H1 (cell line): ENCODE results near the gene CEND1. TPM values are rescaled to one million over a fixed set of nuclear protein-coding genes. Genes with fewer than 3 reads are reported as not detected.

Source experiments
- CTCF ChIA-PET: fragments of 300-600 bp; sonication (Branson Sonifier 250); formaldehyde crosslinking; loops from one replicate; lab custom pipeline; 2021; ENCODE audit not compliant: partially characterized antibody; lab: Charles Lee
- POLR2A ChIA-PET: fragments of 300-600 bp; sonication (Branson Sonifier 250); formaldehyde crosslinking; loops from one replicate; lab custom pipeline; 2021; ENCODE audit warnings: inconsistent platforms; ENCODE audit not compliant: partially characterized antibody; lab: Charles Lee
- DNase-seq, 2 experiments: peaks; one replicate each; pipeline versions ENCODE4 v3.0.0 to v3.0.0-alpha.2; 2010 to 2022; ENCODE audit warnings: low spot score in 2 of 2, low read depth in 1 of 2, mixed read lengths in 1 of 2
- FAIRE-seq: peaks from 2 replicates; lab custom pipeline; 2011; peaks lifted over from hg19 to GRCh38; lab: Jason Lieb, UNC
- H2AFZ ChIP-seq: 2 replicates; pipeline ENCODE4 v1.8.1; 2012; ENCODE audit warnings: low read length, inconsistent platforms
- H2AK5ac ChIP-seq: 2 replicates; pipeline ENCODE4 v1.6.1; 2013; ENCODE audit warnings: low read depth, low read length
- H2BK120ac ChIP-seq: replicated peaks from 2 replicates; pipeline ENCODE3; 2013; ENCODE audit warnings: low read depth, low read length, inconsistent platforms
- H2BK12ac ChIP-seq: 2 replicates; pipeline ENCODE4 v1.6.1; 2013; ENCODE audit warnings: low read depth, low read length
- H2BK15ac ChIP-seq: 2 replicates; pipeline ENCODE4 v1.6.1; 2013; ENCODE audit warnings: low read length
- H2BK20ac ChIP-seq: 2 replicates; pipeline ENCODE4 v1.6.1; 2013; ENCODE audit warnings: low read length
- H2BK5ac ChIP-seq: 2 replicates; pipeline ENCODE4 v1.6.1; 2013; ENCODE audit warnings: low read depth, low read length
- H3K14ac ChIP-seq: 2 replicates; pipeline ENCODE4 v1.6.1; 2013; ENCODE audit warnings: inconsistent platforms; ENCODE audit not compliant: insufficient read length
- H3K18ac ChIP-seq: 2 replicates; pipeline ENCODE4 v1.6.1; 2013; ENCODE audit warnings: low read length; ENCODE audit errors: extremely low read depth
- H3K23ac ChIP-seq: 2 replicates; pipeline ENCODE4 v1.6.1; 2013; ENCODE audit warnings: inconsistent platforms; ENCODE audit not compliant: insufficient read length
- H3K23me2 ChIP-seq: 2 replicates; pipeline ENCODE4 v1.6.1; 2013; ENCODE audit warnings: low read depth, low read length
- H3K27ac ChIP-seq: 2 replicates; pipeline ENCODE4 v1.6.1; 2011; ENCODE audit warnings: low read depth, low read length, inconsistent platforms
- H3K27me3 ChIP-seq, 4 experiments: replicated peaks in 1 of 4; 1 replicate in 1 of 4; 2 replicates in 3 of 4; pipeline versions ENCODE4 v1.6.1 to v1.8.1; 2011 to 2013; ENCODE audit warnings: low read length in 3 of 4, mild to moderate bottlenecking in 3 of 4, inconsistent platforms in 2 of 4, mixed read lengths in 2 of 4, moderate library complexity in 1 of 4; ENCODE audit not compliant: control insufficient read depth in 3 of 4, insufficient read depth in 3 of 4; ENCODE audit errors: extremely low read depth in 1 of 4
- H3K36me3 ChIP-seq, 4 experiments: 2 replicates each; pipeline versions ENCODE4 v1.6.1 to v1.8.1; 2011 to 2013; ENCODE audit warnings: mild to moderate bottlenecking in 4 of 4, low read length in 3 of 4, moderate library complexity in 2 of 4, control low read depth in 1 of 4, inconsistent platforms in 1 of 4; ENCODE audit not compliant: insufficient read depth in 4 of 4, control insufficient read depth in 2 of 4
- H3K4ac ChIP-seq: replicated peaks from 2 replicates; pipeline ENCODE3; 2013; ENCODE audit warnings: low read length, low read depth, mixed read lengths, inconsistent platforms; ENCODE audit not compliant: insufficient read length
- H3K4me1 ChIP-seq, 4 experiments: replicated peaks in 1 of 4; 1 replicate in 1 of 4; 2 replicates in 3 of 4; pipeline versions ENCODE4 v1.6.1 to v1.8.1; 2011 to 2013; ENCODE audit warnings: low read length in 3 of 4, inconsistent platforms in 2 of 4, mixed read lengths in 1 of 4; ENCODE audit not compliant: insufficient read depth in 4 of 4, control insufficient read depth in 3 of 4
- H3K4me2 ChIP-seq, 2 experiments: 2 replicates each; pipeline versions ENCODE4 v1.6.1 to v1.8.1; 2011 to 2013; ENCODE audit warnings: low read depth in 2 of 2, low read length in 2 of 2, control low read depth in 1 of 2, inconsistent platforms in 1 of 2, mild to moderate bottlenecking in 1 of 2; ENCODE audit not compliant: insufficient read depth in 1 of 2
- H3K4me3 ChIP-seq, 4 experiments: fragments of 200-600, 300-600 bp in 1 of 4; sonication (generic), shearing (Covaris generic), sonication (Bioruptor Twin) in 1 of 4; 2 replicates each; pipeline versions ENCODE4 v1.5.1 to v1.8.1; 2011 to 2016; ENCODE audit warnings: low read length in 4 of 4, low read depth in 3 of 4, control low read depth in 2 of 4, inconsistent platforms in 2 of 4, mild to moderate bottlenecking in 2 of 4, mixed read lengths in 1 of 4, moderate library complexity in 1 of 4; ENCODE audit not compliant: insufficient read depth in 2 of 4; ENCODE audit errors: extremely low read depth in 1 of 4
- H3K56ac ChIP-seq: replicated peaks from 2 replicates; pipeline ENCODE3; 2013; ENCODE audit warnings: low read depth, mild to moderate bottlenecking, mixed read lengths, low read length, inconsistent platforms; ENCODE audit not compliant: insufficient read length
- H3K79me1 ChIP-seq: 2 replicates; pipeline ENCODE4 v1.6.1; 2013; ENCODE audit warnings: low read depth, low read length, control low read depth
- H3K79me2 ChIP-seq, 2 experiments: 2 replicates each; pipeline versions ENCODE4 v1.6.1 to v1.8.1; 2012 to 2013; ENCODE audit warnings: low read length in 2 of 2, mild to moderate bottlenecking in 2 of 2, inconsistent platforms in 1 of 2; ENCODE audit not compliant: insufficient read depth in 2 of 2, control insufficient read depth in 1 of 2
- H3K9ac ChIP-seq, 4 experiments: replicated peaks in 1 of 4; 1 replicate in 1 of 4; 2 replicates in 3 of 4; pipeline versions ENCODE4 v1.6.1 to v1.8.1; 2011 to 2013; ENCODE audit warnings: low read depth in 3 of 4, low read length in 3 of 4, control low read depth in 2 of 4, mild to moderate bottlenecking in 2 of 4, moderate library complexity in 2 of 4, inconsistent platforms in 1 of 4; ENCODE audit errors: extremely low read depth in 1 of 4
- H3K9me3 ChIP-seq, 2 experiments: 2 replicates each; pipeline versions ENCODE4 v1.6.1 to v1.8.1; 2012 to 2013; ENCODE audit warnings: mild to moderate bottlenecking in 2 of 2, moderate library complexity in 2 of 2, control low read depth in 1 of 2, inconsistent platforms in 1 of 2, low read depth in 1 of 2, low read length in 1 of 2, mixed read lengths in 1 of 2; ENCODE audit not compliant: insufficient read depth in 2 of 2
- H4K20me1 ChIP-seq, 2 experiments: replicated peaks in 1 of 2; 2 replicates each; pipeline versions ENCODE3 to v1.8.1; 2011 to 2013; ENCODE audit warnings: inconsistent platforms in 2 of 2, low read length in 2 of 2, mild to moderate bottlenecking in 1 of 2; ENCODE audit not compliant: insufficient read depth in 2 of 2, control insufficient read depth in 1 of 2
- H4K5ac ChIP-seq: 2 replicates; pipeline ENCODE4 v1.6.1; 2013; ENCODE audit warnings: low read length, low read depth, mixed read lengths, inconsistent platforms; ENCODE audit not compliant: insufficient read length
- H4K8ac ChIP-seq: 2 replicates; pipeline ENCODE4 v1.8.0; 2013; ENCODE audit warnings: mild to moderate bottlenecking, moderate library complexity, low read length, inconsistent platforms; ENCODE audit not compliant: insufficient read depth; ENCODE audit errors: extremely low read depth
- H4K91ac ChIP-seq: replicated peaks from 2 replicates; pipeline ENCODE3; 2013; ENCODE audit warnings: low read length, mixed read lengths, inconsistent platforms; ENCODE audit not compliant: insufficient read length
- ASH2L ChIP-seq: fragments of 200-600, 300-600 bp; sonication (generic); IDR thresholded peaks from one replicate; pipeline ENCODE4 v1.7.1; 2017; ENCODE audit warnings: low read length
- GTF2F1 ChIP-seq: IDR thresholded peaks from 2 replicates; pipeline ENCODE4 v1.6.1; 2012; ENCODE audit warnings: low read depth, low read length, improper control_type of control experiment, borderline replicate concordance
- POU5F1 ChIP-seq: IDR thresholded peaks from 2 replicates; pipeline ENCODE4 v1.6.1; 2011; ENCODE audit warnings: low read depth, mild to moderate bottlenecking, low read length, moderate library complexity
- WGBS, 2 experiments: shearing (Covaris generic) in 1 of 2; methylation state at CpG; one replicate each; pipeline versions ENCODE4 v1.1.6 to v1.1.7; 2013 to 2015; ENCODE audit warnings: low lambda C conversion rate in 2 of 2, mixed read lengths in 2 of 2, inconsistent platforms in 1 of 2, low coverage in 1 of 2, missing lambda C conversion rate in 1 of 2; ENCODE audit not compliant: insufficient replicate concordance in 2 of 2, insufficient coverage in 1 of 2, insufficient read length in 1 of 2; ENCODE audit errors: extremely low coverage in 1 of 2, missing lambda C conversion rate in 1 of 2; 5-methylcytosine and 5-hydroxymethylcytosine counted together
- polyA plus RNA-seq, 7 experiments: library from polyadenylated mRNA; depleted of rRNA in 3 of 7; stranded (reverse) in 5 of 7; unstranded in 2 of 7; fragments of >200 nt in 5 of 7; fragments of 200-250 nt in 2 of 7; gene quantifications; 1 replicate in 5 of 7; 2 replicates in 1 of 7; 4 replicates in 1 of 7; pipeline versions ENCODE4 v1.2.1 to v1.2.3, GENCODE V29; 2011 to 2013; ENCODE audit warnings: missing spikeins in 2 of 7, mixed read lengths in 2 of 7
- total RNA-seq: library from RNA; stranded (reverse); fragmentation: NEBNext Ultra II Directional; extraction: Animal tissue kit (Norgen Biotek cat#: 25700); gene quantifications from 2 replicates; pipeline ENCODE4 v1.2.1, GENCODE V29; 2021

The CEND1 gene
- total and polyA plus RNA-seq, 2 of the 8 experiments (the other 6 are each of a cell fraction or from before 2014, with no cell fraction given) = 0.82 to 5.0 TPM

GRCh38 chr11:779955-780532, 9.8 kb downstream of the CEND1 start:
- no peak overlapping the region for H3K18ac ChIP-seq
- CTCF ChIA-PET = interaction anchor here (1.9 kb wide), 1 partner anchor 56 kb away, joined by 6 read pairs; no protein-coding TSS in a partner anchor
- no peak overlapping the region for H3K56ac ChIP-seq
- H3K79me2 ChIP-seq = peaks cover 6 to 18% of the 10 kb centered on the region in 2 experiments; a peak in 3 of 4 replicates
- H4K5ac ChIP-seq = no peak overlapping the region
- no peak overlapping the region for H3K4ac ChIP-seq
- no peak overlapping the region for H3K27ac ChIP-seq
- no peak overlapping the region for H3K4me3 ChIP-seq
- no peak for TF ChIP-seq ASH2L
- no peak for TF ChIP-seq POU5F1
- TF ChIP-seq GTF2F1 = no peak
- peaks cover 0 to 3% (median 0%) of the 10 kb centered on the region in 4 experiments; a peak in 2 of 8 replicates for H3K36me3 ChIP-seq
- no peak overlapping the region for H2BK12ac ChIP-seq
- FAIRE-seq (no peak), DNase-seq (no peak)
- 0 out of 2 replicates have a peak, but pooled peaks cover 3% of the 10 kb centered on the region for H3K79me1 ChIP-seq
- H2BK20ac ChIP-seq = no peak overlapping the region
- H3K27me3 ChIP-seq = no peaks in the 10 kb centered on the region; a peak in 1 of 7 replicates
- no peak overlapping the region for H2AK5ac ChIP-seq
- peaks cover 7 to 20% of the 10 kb centered on the region in 2 experiments for H4K20me1 ChIP-seq
- H3K4me1 ChIP-seq = peaks cover 3 to 28% (median 18%) of the 10 kb centered on the region in 4 experiments
- no peaks in the 10 kb centered on the region for H3K9me3 ChIP-seq
- 94% methylated on average over 14 of the region's 16 CpGs; no CpG with 5 or more reads in 1 of the 2 experiments for WGBS, 2 experiments
- no peak overlapping the region for H2BK15ac ChIP-seq
- peaks cover 13% of the 10 kb centered on the region; the same call in 1 of the 2 replicates for H3K23me2 ChIP-seq
- POLR2A ChIA-PET = interaction anchor here (1.6 to 35.3 kb wide), 4 partner anchors 11 to 39 kb away, joined by 4 to 636 read pairs (median 38); partner anchors contain the start of genes CEND1, PIDD1, PNPLA2 and RPLP2
- no peak overlapping the region for H3K9ac ChIP-seq
- H3K14ac ChIP-seq = no peak overlapping the region
- no peak overlapping the region for H2BK120ac ChIP-seq
- H2AFZ ChIP-seq = no peak overlapping the region
- H3K4me2 ChIP-seq = no peak overlapping the region
- no peak overlapping the region for H2BK5ac ChIP-seq
- H4K91ac ChIP-seq = no peak overlapping the region
- H4K8ac ChIP-seq = no peak overlapping the region
- no peak overlapping the region for H3K23ac ChIP-seq
